Chondrocyte (in vitro differentiated cells): Measurements from ENCODE around the gene TTC28. TPM values are rescaled to one million over a fixed set of nuclear protein-coding genes. Genes with fewer than 3 reads are reported as not detected.

Experiments
- DNase-seq: peaks from one replicate; pipeline ENCODE4 v3.0.0; 2021; ENCODE audit warnings: mixed read lengths, low spot score
- H3K27ac Mint-ChIP-seq: one replicate; pipeline ENCODE4 v1.8.0; 2021; ENCODE audit warnings: mild to moderate bottlenecking, moderate library complexity, mixed read lengths; ENCODE audit not compliant: unreplicated experiment
- H3K27me3 Mint-ChIP-seq: 2 replicates; pipeline ENCODE4 v1.8.0; 2021; ENCODE audit warnings: low read depth, mixed read lengths
- H3K36me3 Mint-ChIP-seq: 2 replicates; pipeline ENCODE4 v1.8.0; 2021; ENCODE audit warnings: low read depth, mixed read lengths
- H3K4me1 Mint-ChIP-seq: 2 replicates; pipeline ENCODE4 v1.8.0; 2021; ENCODE audit warnings: low read depth, mild to moderate bottlenecking, mixed read lengths
- H3K4me3 Mint-ChIP-seq: one replicate; pipeline ENCODE4 v1.8.0; 2021; ENCODE audit warnings: mild to moderate bottlenecking, moderate library complexity, mixed read lengths; ENCODE audit not compliant: unreplicated experiment
- H3K9me3 Mint-ChIP-seq: 2 replicates; pipeline ENCODE4 v1.8.0; 2021; ENCODE audit warnings: low read depth, mixed read lengths
- total RNA-seq: library from RNA; stranded (reverse); gene quantifications from 3 replicates; pipeline ENCODE4 v1.2.1, GENCODE V29; 2021
- TF ChIP-seq, protein P1 (sequence below): fragments of 200-600 bp; sonication (generic); IDR thresholded peaks from 2 replicates; pipeline ENCODE4 v1.5.0; 2021; ENCODE audit warnings: antibody characterized with exemption, mild to moderate bottlenecking, moderate library complexity

TTC28 gene
- total RNA-seq, 1 donor from 2014 or later, result 38.3 TPM

DNA sequence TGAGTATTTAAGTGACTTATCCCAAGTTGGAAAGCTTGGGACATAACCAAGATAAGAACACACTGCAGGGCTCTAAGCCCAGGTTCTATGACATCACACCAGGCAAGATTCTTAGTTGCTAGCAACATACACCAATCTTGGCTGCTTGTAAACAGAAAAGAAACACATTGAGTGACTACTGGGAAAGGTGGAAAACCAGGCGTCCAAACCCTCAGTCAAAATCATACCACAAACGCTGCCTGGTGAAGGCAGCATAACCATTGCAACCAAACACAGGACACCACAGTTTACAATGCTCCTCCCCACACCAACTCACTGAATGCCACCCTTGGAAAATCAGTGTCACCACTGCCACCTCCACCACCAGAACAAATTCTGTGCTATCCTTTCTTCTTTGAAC is 379.9 kb downstream of the TTC28 start:
- peaks cover 3% of the 10 kb centered on the region for H3K36me3 Mint-ChIP-seq
- H3K9me3 Mint-ChIP-seq, result no peaks in the 10 kb centered on the region
- H3K4me1 Mint-ChIP-seq, result peaks cover 8% of the 10 kb centered on the region
- TF ChIP-seq, protein P1, sequence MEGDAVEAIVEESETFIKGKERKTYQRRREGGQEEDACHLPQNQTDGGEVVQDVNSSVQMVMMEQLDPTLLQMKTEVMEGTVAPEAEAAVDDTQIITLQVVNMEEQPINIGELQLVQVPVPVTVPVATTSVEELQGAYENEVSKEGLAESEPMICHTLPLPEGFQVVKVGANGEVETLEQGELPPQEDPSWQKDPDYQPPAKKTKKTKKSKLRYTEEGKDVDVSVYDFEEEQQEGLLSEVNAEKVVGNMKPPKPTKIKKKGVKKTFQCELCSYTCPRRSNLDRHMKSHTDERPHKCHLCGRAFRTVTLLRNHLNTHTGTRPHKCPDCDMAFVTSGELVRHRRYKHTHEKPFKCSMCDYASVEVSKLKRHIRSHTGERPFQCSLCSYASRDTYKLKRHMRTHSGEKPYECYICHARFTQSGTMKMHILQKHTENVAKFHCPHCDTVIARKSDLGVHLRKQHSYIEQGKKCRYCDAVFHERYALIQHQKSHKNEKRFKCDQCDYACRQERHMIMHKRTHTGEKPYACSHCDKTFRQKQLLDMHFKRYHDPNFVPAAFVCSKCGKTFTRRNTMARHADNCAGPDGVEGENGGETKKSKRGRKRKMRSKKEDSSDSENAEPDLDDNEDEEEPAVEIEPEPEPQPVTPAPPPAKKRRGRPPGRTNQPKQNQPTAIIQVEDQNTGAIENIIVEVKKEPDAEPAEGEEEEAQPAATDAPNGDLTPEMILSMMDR, result no peak
- H3K4me3 Mint-ChIP-seq, result no peak overlapping the region
- no peaks in the 10 kb centered on the region for H3K27me3 Mint-ChIP-seq
- no peak overlapping the region for H3K27ac Mint-ChIP-seq
- no peak for DNase-seq

DNA sequence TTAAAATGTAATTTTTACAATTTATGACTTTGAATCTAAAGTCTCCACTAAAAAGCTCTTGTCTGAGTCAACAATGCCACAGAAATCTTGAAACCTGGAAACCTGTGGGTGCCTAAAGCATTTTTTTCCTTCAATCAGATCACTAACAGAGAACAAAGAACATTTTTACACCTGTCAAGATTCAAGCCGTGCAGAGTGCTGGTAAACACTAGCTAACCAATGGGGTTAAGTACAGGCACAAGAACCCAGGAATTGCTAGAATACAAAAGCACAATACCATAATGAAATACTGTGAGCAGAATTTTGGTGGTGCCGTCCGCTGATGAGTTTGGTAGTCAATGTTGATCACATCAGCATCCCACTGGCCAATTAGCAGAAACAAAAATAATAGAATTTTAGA is 380.3 kb downstream of the TTC28 start:
- Mint-ChIP-seq H3K4me1 (peaks cover 8% of the 10 kb centered on the region), H3K9me3 (no peaks in the 10 kb centered on the region), H3K27me3 (no peaks in the 10 kb centered on the region), H3K36me3 (peaks cover 3% of the 10 kb centered on the region), H3K4me3 (no peak overlapping the region), H3K27ac (no peak overlapping the region)
- DNase-seq, result no peak
- TF ChIP-seq, protein P1, result no peak

DNA sequence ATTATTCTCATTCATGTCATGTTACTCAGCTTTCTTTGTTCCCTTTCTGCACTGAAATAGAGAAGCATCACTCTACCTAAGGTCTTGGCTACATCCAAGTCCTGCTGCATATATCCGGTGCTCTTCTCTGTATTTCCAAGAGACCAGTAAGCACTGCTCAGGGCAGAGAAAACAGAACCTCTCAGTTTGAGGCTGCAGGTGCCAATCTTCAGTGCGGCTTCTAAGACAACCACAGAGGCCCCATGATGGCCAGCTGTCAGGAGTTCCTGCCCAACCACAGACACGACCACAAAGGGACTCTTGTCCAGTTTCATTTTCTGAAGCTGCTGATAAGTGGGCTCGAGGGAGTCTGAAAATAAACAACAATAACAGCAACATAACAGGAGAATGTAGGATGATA is 382.1 kb downstream of the TTC28 start:
- TF ChIP-seq, protein P1, result no peak
- Mint-ChIP-seq H3K9me3 (no peaks in the 10 kb centered on the region), H3K27me3 (no peaks in the 10 kb centered on the region), H3K27ac (no peak overlapping the region), H3K4me3 (no peak overlapping the region), H3K36me3 (peaks cover 3% of the 10 kb centered on the region), H3K4me1 (peaks cover 8% of the 10 kb centered on the region)
- DNase-seq, result no peak

DNA sequence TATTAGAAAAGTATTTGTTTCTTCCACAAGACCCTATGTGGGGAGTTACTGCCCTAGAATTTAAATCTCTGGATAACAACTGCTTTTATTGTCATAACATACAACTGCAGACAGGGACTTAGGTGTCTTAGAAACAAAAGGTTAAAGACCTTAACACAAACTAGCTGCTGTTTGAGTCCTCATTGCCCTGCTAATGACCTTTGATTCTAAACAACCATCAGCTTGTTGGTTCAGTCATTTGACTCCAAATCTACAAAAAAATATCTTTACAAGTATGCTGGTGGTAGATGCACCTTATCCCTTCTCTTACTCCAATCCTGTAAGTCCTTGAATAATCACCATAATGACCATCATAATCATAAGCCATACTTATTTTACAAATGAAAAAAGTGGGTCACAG is 383.2 kb downstream of the TTC28 start:
- peaks cover 8% of the 10 kb centered on the region for H3K4me1 Mint-ChIP-seq
- H3K9me3 Mint-ChIP-seq, result no peaks in the 10 kb centered on the region
- no peak overlapping the region for H3K27ac Mint-ChIP-seq
- H3K27me3 Mint-ChIP-seq, result no peaks in the 10 kb centered on the region
- no peak overlapping the region for H3K4me3 Mint-ChIP-seq
- TF ChIP-seq, protein P1, result no peak
- DNase-seq, result no peak
- peaks cover 2% of the 10 kb centered on the region for H3K36me3 Mint-ChIP-seq

DNA sequence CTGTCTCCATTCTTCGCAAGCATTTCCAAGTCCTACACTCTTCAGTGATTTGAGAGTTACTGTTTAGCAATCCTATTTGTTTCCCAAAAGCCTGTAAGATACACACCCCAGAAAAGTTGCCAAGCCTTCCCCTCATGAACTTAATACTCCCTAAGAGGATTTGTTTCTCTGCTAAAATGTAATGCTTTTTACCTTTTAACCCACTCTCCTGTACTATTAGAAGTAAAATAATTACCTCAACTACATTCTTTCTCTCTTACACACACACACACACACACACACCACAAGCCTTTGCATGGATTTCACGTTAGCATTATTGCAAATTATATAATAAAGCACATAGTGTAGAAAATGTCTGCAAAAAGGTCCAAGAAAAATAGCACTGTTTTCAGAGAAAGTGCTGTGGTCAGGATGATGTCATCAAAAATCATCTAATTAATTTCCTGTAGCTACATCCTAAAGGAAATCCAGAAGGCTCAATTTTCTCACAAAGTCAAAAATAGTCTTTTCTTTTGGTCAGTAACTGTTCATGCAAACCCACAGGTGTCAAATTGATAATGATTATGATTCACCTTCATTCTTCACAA is 396.5 kb downstream of the TTC28 start:
- peaks cover 19% of the 10 kb centered on the region for H3K4me1 Mint-ChIP-seq
- no peaks in the 10 kb centered on the region for H3K9me3 Mint-ChIP-seq
- TF ChIP-seq, protein P1, result no peak
- H3K4me3 Mint-ChIP-seq, result no peak overlapping the region
- H3K36me3 Mint-ChIP-seq, result no peaks in the 10 kb centered on the region
- no peak for DNase-seq
- H3K27ac Mint-ChIP-seq, result peak overlapping the region; percentile 60
- H3K27me3 Mint-ChIP-seq, result no peaks in the 10 kb centered on the region
